Measurements from ENCODE around the gene ZNF580.
A peak's percentile ranks its signal among the peaks of the same experiment; 100 is the strongest.

Gene ZNF580

GRCh38 chr19:55660991-55661390, 20.2 kb downstream of the ZNF580 start:
- DNase-seq (ENCODE audit: low read depth in 2 of 2), result no peak

- DNase-seq (ENCODE audit: low read depth in 2 of 2), result no peak
Observed at GRCh38 chr19:55661826-55662225, 21.0 kb downstream of the ZNF580 start.

GRCh38 chr19:55663846-55664536, 23.2 kb downstream of the ZNF580 start:
- DNase-seq (ENCODE audit: low read depth in 2 of 2), result no peak

GRCh38 chr19:55666343-55667005, 25.7 kb downstream of the ZNF580 start:
- DNase-seq (ENCODE audit: low read depth in 2 of 2), result no peak

- no peak for DNase-seq (ENCODE audit: low read depth in 2 of 2)
Observed at GRCh38 chr19:55667006-55667381, 26.2 kb downstream of the ZNF580 start.

GRCh38 chr19:55667511-55667910, 26.7 kb downstream of the ZNF580 start:
- no peak for DNase-seq (ENCODE audit: low read depth in 2 of 2)

GRCh38 chr19:55667958-55668357, 27.2 kb downstream of the ZNF580 start:
- DNase-seq (ENCODE audit: low read depth in 2 of 2), result no peak

- no peak for DNase-seq (ENCODE audit: low read depth in 2 of 2)
Observed at GRCh38 chr19:55668603-55669348, 28.0 kb downstream of the ZNF580 start.

- no peak for DNase-seq (ENCODE audit: low read depth in 2 of 2)
Observed at GRCh38 chr19:55669418-55670279, 28.8 kb downstream of the ZNF580 start.

GRCh38 chr19:55670280-55671053, 29.7 kb downstream of the ZNF580 start:
- DNase-seq (ENCODE audit: low read depth in 2 of 2), result no peak

GRCh38 chr19:55671054-55671378, 30.2 kb downstream of the ZNF580 start:
- DNase-seq (ENCODE audit: low read depth in 2 of 2), result no peak

GRCh38 chr19:55672418-55672817, 31.6 kb downstream of the ZNF580 start:
- DNase-seq (ENCODE audit: low read depth in 2 of 2), result no peak

- no peak for DNase-seq (ENCODE audit: low read depth in 2 of 2)
Observed at GRCh38 chr19:55673465-55673864, 32.7 kb downstream of the ZNF580 start.

GRCh38 chr19:55673889-55674288, 33.1 kb downstream of the ZNF580 start:
- DNase-seq (ENCODE audit: low read depth in 2 of 2), result no peak

GRCh38 chr19:55674459-55674840, 33.6 kb downstream of the ZNF580 start:
- no peak for DNase-seq (ENCODE audit: low read depth in 2 of 2)

- DNase-seq (ENCODE audit: low read depth in 2 of 2), result peak; percentile 94 to 97
Observed at GRCh38 chr19:55674841-55675660, 34.2 kb downstream of the ZNF580 start, which contains the start of gene EPN1. Gene EPN1 (plus strand): TSS chr19:55675226. CDS start chr19:55678628, 3,402 bp downstream.

- DNase-seq (ENCODE audit: low read depth in 2 of 2), result no peak
Observed at GRCh38 chr19:55675661-55676354, 35.0 kb downstream of the ZNF580 start.

GRCh38 chr19:55676383-55676782, 35.6 kb downstream of the ZNF580 start:
- DNase-seq (ENCODE audit: low read depth in 2 of 2), result no peak

- no peak for DNase-seq (ENCODE audit: low read depth in 2 of 2)
Observed at GRCh38 chr19:55676889-55677505, 36.2 kb downstream of the ZNF580 start.
